WTC11 (cell line): ENCODE data around the gene SLC23A2. TPM values are rescaled to one million over a fixed set of nuclear protein-coding genes. Genes with fewer than 3 reads are reported as not detected.

ENCODE experiments used
- ATAC-seq: fragments of 200-7000 bp; cut with Tn5 transposase; 2 replicates; pipeline ENCODE4 v1.10.0; 2021; ENCODE audit warnings: mild to moderate bottlenecking, moderate library complexity
- CTCF ChIA-PET: fragments of 300-600 bp; sonication (Branson Sonifier 250); formaldehyde crosslinking; loops from one replicate; lab custom pipeline; 2021; ENCODE audit warnings: antibody characterized with exemption; lab: Charles Lee
- POLR2A ChIA-PET: fragments of 350-600 bp; sonication (Branson Sonifier 250); formaldehyde crosslinking; loops from one replicate; lab custom pipeline; 2021; ENCODE audit warnings: antibody characterized with exemption; lab: Charles Lee
- DNase-seq: peaks from one replicate; pipeline ENCODE4 v3.0.0; 2021; ENCODE audit warnings: low spot score
- H3K27ac Mint-ChIP-seq: 2 replicates; pipeline ENCODE4 v1.8.0; 2021; ENCODE audit warnings: mixed read lengths
- H3K27me3 Mint-ChIP-seq: 2 replicates; pipeline ENCODE4 v1.8.0; 2021; ENCODE audit warnings: low read depth, mild to moderate bottlenecking, moderate library complexity, mixed read lengths
- H3K36me3 Mint-ChIP-seq: 2 replicates; pipeline ENCODE4 v1.8.0; 2021; ENCODE audit warnings: mixed read lengths
- H3K4me1 Mint-ChIP-seq: 2 replicates; pipeline ENCODE4 v1.8.0; 2022; ENCODE audit warnings: mixed read lengths
- H3K4me3 Mint-ChIP-seq: 2 replicates; pipeline ENCODE4 v1.8.0; 2021; ENCODE audit warnings: mild to moderate bottlenecking, moderate library complexity, mixed read lengths
- H3K9me3 Mint-ChIP-seq: 2 replicates; pipeline ENCODE4 v1.8.0; 2021; ENCODE audit warnings: mixed read lengths
- AFF4 ChIP-seq: sonication (generic); formaldehyde crosslinking; IDR thresholded peaks from 2 replicates; pipeline ENCODE4 v1.8.1; 2023; ENCODE audit warnings: mild to moderate bottlenecking, missing genetic modification reagents, borderline replicate concordance
- ATF2 ChIP-seq: sonication (generic); formaldehyde crosslinking; IDR thresholded peaks from 2 replicates; pipeline ENCODE4 v1.8.1; 2022; ENCODE audit warnings: low read depth, missing genetic modification reagents, borderline replicate concordance
- E2F5 ChIP-seq: sonication (generic); formaldehyde crosslinking; IDR thresholded peaks from 2 replicates; pipeline ENCODE4 v1.8.1; 2022; ENCODE audit warnings: mild to moderate bottlenecking, moderate library complexity, missing genetic modification reagents
- FOXP4 ChIP-seq: sonication (generic); formaldehyde crosslinking; IDR thresholded peaks from 2 replicates; pipeline ENCODE4 v1.8.0; 2022; ENCODE audit warnings: mild to moderate bottlenecking, missing genetic modification reagents
- GABPB1 ChIP-seq: sonication (generic); formaldehyde crosslinking; IDR thresholded peaks from 2 replicates; pipeline ENCODE4 v1.8.1; 2023; ENCODE audit warnings: mild to moderate bottlenecking, missing genetic modification reagents
- HMGXB4 ChIP-seq: sonication (generic); formaldehyde crosslinking; IDR thresholded peaks from 2 replicates; pipeline ENCODE4 v1.8.1; 2023; ENCODE audit warnings: mild to moderate bottlenecking, moderate library complexity, missing genetic modification reagents
- JAZF1 ChIP-seq: fragments of 250-450 bp; sonication (Bioruptor Pico); IDR thresholded peaks from 2 replicates; pipeline ENCODE4 v1.9.0; 2021; ENCODE audit warnings: moderate library complexity, mild to moderate bottlenecking, inconsistent platforms
- MLX ChIP-seq: sonication (generic); formaldehyde crosslinking; IDR thresholded peaks from 2 replicates; pipeline ENCODE4 v1.8.1; 2023; ENCODE audit warnings: mild to moderate bottlenecking, missing genetic modification reagents, moderate library complexity
- NR1H2 ChIP-seq: sonication (generic); formaldehyde crosslinking; IDR thresholded peaks from 2 replicates; pipeline ENCODE4 v1.9.0; 2021; ENCODE audit warnings: mild to moderate bottlenecking, moderate library complexity, missing genetic modification reagents
- SP1 ChIP-seq: sonication (generic); formaldehyde crosslinking; conservative IDR thresholded peaks from 2 replicates; pipeline ENCODE4 v1.8.1; 2022; ENCODE audit warnings: missing genetic modification reagents
- TCF7 ChIP-seq: sonication (generic); formaldehyde crosslinking; IDR thresholded peaks from 2 replicates; pipeline ENCODE4 v1.8.0; 2022; ENCODE audit warnings: mild to moderate bottlenecking, low read depth, missing genetic modification reagents, moderate library complexity
- ZBTB21 ChIP-seq: sonication (generic); formaldehyde crosslinking; IDR thresholded peaks from 2 replicates; pipeline ENCODE4 v1.8.1; 2023; ENCODE audit warnings: mild to moderate bottlenecking, missing genetic modification reagents, borderline replicate concordance
- ZMAT4 ChIP-seq: fragments of 250-450 bp; sonication (Bioruptor Pico); IDR thresholded peaks from 2 replicates; pipeline ENCODE4 v1.9.0; 2021; ENCODE audit warnings: mild to moderate bottlenecking
- ZNF317 ChIP-seq: sonication (generic); formaldehyde crosslinking; IDR thresholded peaks from 2 replicates; pipeline ENCODE4 v1.8.1; 2023; ENCODE audit warnings: low read depth, mild to moderate bottlenecking, moderate library complexity, missing genetic modification reagents, borderline replicate concordance
- ZNF425 ChIP-seq: fragments of 250-450 bp; sonication (Bioruptor Pico); conservative IDR thresholded peaks from 2 replicates; pipeline ENCODE4 v1.9.0; 2021; ENCODE audit warnings: mild to moderate bottlenecking
- ZNF532 ChIP-seq: fragments of 250-450 bp; sonication (Bioruptor Pico); IDR thresholded peaks from 2 replicates; pipeline ENCODE4 v1.9.0; 2021; ENCODE audit warnings: mild to moderate bottlenecking, borderline replicate concordance
- total RNA-seq: library from RNA; stranded (reverse); gene quantifications from 3 replicates; pipeline ENCODE4 v1.2.3, GENCODE V29; 2021

The SLC23A2 gene
- total RNA-seq, 1 experiment from 2014 or later = 14.5 TPM

GRCh38 chr20:4809707-4810106 is 191.6 kb downstream of the SLC23A2 start:
- H3K27ac Mint-ChIP-seq = no peak overlapping the region
- no peak for DNase-seq
- no peaks in the 10 kb centered on the region for H3K9me3 Mint-ChIP-seq
- H3K4me1 Mint-ChIP-seq = peaks cover 29% of the 10 kb centered on the region
- no peak overlapping the region for H3K4me3 Mint-ChIP-seq
- ATAC-seq = no peak
- CTCF ChIA-PET = interaction anchor here (0.9 kb wide), 1 partner anchor 146 kb away, joined by 3 read pairs; no protein-coding TSS in a partner anchor
- POLR2A ChIA-PET = interaction anchor here (0.6 kb wide), 1 partner anchor 401 kb away, joined by 6 read pairs; no protein-coding TSS in a partner anchor
- TF ChIP-seq GABPB1 (CRISPR knock-in tag) = no peak
- no peak for TF ChIP-seq AFF4 (CRISPR knock-in tag)
- TF ChIP-seq FOXP4 (CRISPR knock-in tag) = no peak
- no peak for TF ChIP-seq ZNF532
- TF ChIP-seq ZNF317 (CRISPR knock-in tag) = no peak
- TF ChIP-seq SP1 (CRISPR knock-in tag) = no peak
- TF ChIP-seq TCF7 (CRISPR knock-in tag) = no peak
- TF ChIP-seq JAZF1 (CRISPR knock-in tag) = no peak
- no peak for TF ChIP-seq NR1H2 (CRISPR knock-in tag)
- no peak for TF ChIP-seq ZMAT4 (CRISPR knock-in tag)
- no peak for TF ChIP-seq MLX (CRISPR knock-in tag)
- TF ChIP-seq ATF2 (CRISPR knock-in tag) = no peak
- TF ChIP-seq HMGXB4 (CRISPR knock-in tag) = no peak
- no peak for TF ChIP-seq E2F5 (CRISPR knock-in tag)
- TF ChIP-seq ZNF425 (CRISPR knock-in tag) = no peak
- TF ChIP-seq ZBTB21 = no peak
- H3K27me3 Mint-ChIP-seq = no peaks in the 10 kb centered on the region
- H3K36me3 Mint-ChIP-seq = no peaks in the 10 kb centered on the region
